Fibroblast of mammary gland (primary cell): ENCODE results near the gene DTYMK.
"Not testable (repeated sequence)": the region's sequence is repeated elsewhere in the genome, so short reads cannot be mapped to it uniquely, and the experiment has no call there.

Experiments
- DNase-seq: peaks from one replicate; pipeline ENCODE4 v3.0.0-alpha.2; 2010; ENCODE audit warnings: low read depth
- H3K4me3 ChIP-seq: 2 replicates; pipeline ENCODE4 v1.5.1; 2011; ENCODE audit warnings: low read depth, mild to moderate bottlenecking, low read length, moderate library complexity; ENCODE audit not compliant: control insufficient read depth
- TF ChIP-seq, protein P1 (sequence below): conservative IDR thresholded peaks from 2 replicates; pipeline ENCODE4 v1.5.1; 2011; ENCODE audit warnings: low read depth, low read length, inconsistent platforms; ENCODE audit not compliant: control insufficient read depth, insufficient read depth

The DTYMK gene

DNA sequence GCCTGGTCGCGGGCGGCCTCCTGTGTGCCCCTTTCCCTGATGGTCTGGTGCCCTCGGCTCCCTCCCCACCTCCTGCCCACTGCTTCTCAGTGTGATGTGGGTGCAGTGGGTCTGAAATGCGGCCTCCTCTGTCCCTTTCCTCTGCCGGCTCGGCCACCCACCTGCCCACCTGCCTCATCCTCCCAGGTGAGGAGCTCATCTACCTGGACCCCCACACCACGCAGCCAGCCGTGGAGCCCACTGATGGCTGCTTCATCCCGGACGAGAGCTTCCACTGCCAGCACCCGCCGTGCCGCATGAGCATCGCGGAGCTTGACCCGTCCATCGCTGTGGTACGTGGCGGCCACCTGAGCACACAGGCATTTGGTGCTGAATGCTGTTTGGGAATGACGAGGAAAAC is 18.3 kb downstream of the DTYMK start:
- TF ChIP-seq, protein P1, sequence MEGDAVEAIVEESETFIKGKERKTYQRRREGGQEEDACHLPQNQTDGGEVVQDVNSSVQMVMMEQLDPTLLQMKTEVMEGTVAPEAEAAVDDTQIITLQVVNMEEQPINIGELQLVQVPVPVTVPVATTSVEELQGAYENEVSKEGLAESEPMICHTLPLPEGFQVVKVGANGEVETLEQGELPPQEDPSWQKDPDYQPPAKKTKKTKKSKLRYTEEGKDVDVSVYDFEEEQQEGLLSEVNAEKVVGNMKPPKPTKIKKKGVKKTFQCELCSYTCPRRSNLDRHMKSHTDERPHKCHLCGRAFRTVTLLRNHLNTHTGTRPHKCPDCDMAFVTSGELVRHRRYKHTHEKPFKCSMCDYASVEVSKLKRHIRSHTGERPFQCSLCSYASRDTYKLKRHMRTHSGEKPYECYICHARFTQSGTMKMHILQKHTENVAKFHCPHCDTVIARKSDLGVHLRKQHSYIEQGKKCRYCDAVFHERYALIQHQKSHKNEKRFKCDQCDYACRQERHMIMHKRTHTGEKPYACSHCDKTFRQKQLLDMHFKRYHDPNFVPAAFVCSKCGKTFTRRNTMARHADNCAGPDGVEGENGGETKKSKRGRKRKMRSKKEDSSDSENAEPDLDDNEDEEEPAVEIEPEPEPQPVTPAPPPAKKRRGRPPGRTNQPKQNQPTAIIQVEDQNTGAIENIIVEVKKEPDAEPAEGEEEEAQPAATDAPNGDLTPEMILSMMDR: no peak
- DNase-seq: no peak
- no peak overlapping the region for H3K4me3 ChIP-seq

DNA sequence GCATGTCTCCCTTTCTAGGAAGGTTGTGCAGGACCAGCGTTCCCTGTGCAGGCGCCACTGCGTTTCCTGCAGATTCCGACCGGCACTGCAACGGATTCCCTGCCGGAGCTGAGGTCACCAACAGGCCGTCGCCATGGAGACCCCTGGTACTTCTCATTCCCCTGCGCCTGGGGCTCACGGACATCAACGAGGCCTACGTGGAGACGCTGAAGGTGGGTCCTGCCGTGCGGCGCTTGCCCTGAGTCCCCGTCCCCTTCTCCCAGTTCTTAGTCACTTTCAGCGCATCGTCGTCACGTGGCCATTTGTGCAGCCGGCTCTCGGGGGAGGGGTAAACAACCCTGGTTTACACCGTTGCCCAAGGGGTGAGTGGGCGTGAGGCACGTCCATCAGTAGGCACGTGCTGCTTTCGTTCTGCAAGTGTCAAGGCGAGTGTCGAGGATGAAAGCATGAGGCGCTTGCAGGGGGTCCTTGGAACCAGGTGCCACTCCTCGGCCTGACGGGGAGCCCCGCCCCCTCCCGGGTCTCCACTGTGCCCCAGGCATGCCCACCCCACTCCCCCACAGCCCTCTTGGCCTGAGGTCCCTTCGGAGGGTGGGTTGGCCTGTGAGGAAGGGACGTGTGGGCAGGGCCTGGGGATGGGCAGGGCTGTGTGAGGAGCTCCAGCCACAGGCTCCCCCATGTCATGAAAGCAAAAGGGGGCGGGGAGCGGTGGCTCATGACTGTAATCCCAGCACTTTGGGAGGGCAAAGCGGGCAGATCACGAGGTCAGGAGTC is 19.8 kb downstream of the DTYMK start:
- TF ChIP-seq, protein P1: no peak
- DNase-seq: no peak
- H3K4me3 ChIP-seq: no peak overlapping the region

- TF ChIP-seq, protein P1: no peak
- DNase-seq: peak; percentile 58
- peak overlapping the region; percentile 29 for H3K4me3 ChIP-seq
Measured at GRCh38 chr2:241665731-241666440, 20.7 kb downstream of the DTYMK start.

DNA sequence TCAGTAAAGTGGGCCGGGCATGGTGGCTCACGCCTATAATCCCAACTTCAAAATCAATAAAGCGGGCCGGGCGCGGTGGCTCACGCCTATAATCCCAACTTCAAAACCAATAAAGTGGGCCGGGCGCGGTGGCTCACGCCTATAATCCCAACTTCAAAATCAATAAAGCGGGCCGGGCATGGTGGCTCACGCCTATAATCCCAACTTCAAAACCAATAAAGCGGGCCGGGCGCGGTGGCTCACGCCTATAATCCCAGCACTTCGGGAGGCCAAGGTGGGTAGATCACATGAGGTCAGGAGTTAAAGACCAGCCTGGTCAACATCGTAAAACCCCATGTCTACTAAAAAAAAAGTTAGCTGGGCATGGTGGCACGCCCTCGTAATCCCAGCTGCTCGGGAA is 23.9 kb downstream of the DTYMK start:
- DNase-seq: not testable (repeated sequence)

DNA sequence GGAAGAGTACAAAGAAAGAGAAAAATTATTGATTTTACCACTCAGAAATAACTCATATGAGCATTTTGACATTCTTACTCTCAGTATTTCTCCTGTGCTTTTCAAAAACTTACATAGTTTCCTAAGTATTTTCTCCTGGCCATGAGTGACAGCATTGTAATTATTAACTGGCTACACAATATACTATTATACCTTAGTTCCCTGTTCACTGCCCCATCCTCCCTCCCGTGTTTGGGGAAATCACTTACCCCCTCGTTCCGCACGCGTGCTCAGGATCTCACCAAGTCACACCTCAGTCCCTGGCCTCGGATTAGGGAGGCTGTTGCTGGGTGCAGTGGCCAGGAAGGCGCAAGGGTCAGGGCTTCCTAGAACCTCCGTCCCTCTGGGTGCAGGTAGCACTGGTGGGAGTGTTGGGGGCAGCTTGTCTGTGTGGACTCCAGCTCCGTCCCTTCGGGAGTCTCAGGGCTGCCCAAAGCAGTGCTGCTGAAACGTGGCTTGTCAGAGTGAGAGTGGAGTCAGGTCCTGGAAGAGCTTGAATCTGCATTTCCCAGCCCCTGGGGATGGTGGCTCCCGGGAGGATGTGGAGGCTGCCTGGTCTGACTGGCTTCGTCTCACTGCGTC is 25.9 kb downstream of the DTYMK start:
- no peak for DNase-seq
- TF ChIP-seq, protein P1: no peak
- no peak overlapping the region for H3K4me3 ChIP-seq

More for the DNA sequence above, 23.9 kb downstream of the DTYMK start:
- H3K4me3 ChIP-seq: not testable (repeated sequence)

- peak; percentile 79 for DNase-seq
- TF ChIP-seq, protein P1: peak; percentile 79
- H3K4me3 ChIP-seq: no peak overlapping the region
Measured at GRCh38 chr2:241659150-241659739, 27.4 kb downstream of the DTYMK start.
